ENCODE results near the gene PTPRD. TPM values are rescaled to one million over a fixed set of nuclear protein-coding genes. Genes with fewer than 3 reads are reported as not detected.
A peak's percentile ranks its signal among the peaks of the same experiment; 100 is the strongest.

Gene PTPRD
- total RNA-seq, 1 donor from 2014 or later = 532 TPM

DNA sequence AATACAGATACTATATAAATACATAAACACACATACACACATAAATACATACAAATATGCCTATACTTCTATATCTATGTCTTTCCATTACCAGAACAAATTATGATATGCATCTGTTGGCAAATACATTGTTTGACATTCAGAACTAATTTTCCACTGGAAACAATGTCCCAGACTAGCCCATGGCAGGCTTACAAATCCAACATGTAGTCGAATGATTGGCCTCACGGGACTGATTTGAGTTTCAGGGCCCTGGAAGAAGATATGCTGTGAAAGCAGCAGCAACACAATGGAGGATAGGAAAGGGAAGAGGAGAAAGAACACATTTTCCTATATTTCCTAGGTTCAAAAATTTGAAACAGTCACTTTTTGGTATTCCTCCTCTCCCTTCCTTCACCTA lies 1932.1 kb downstream of the PTPRD start:
- Mint-ChIP-seq H3K4me1 (ENCODE audit: low read depth, unreplicated experiment) (peaks cover 49% of the 10 kb centered on the region), H3K4me3 (ENCODE audit: unreplicated experiment) (no peak overlapping the region), H3K27me3 (ENCODE audit: unreplicated experiment) (peaks cover 2% of the 10 kb centered on the region), H3K27ac (ENCODE audit: unreplicated experiment) (no peak overlapping the region), H3K36me3 (ENCODE audit: unreplicated experiment) (no peaks in the 10 kb centered on the region), H3K9me3 (ENCODE audit: unreplicated experiment) (peaks cover 5% of the 10 kb centered on the region)
- peak; percentile 22 for DNase-seq
- TF ChIP-seq, protein P1, sequence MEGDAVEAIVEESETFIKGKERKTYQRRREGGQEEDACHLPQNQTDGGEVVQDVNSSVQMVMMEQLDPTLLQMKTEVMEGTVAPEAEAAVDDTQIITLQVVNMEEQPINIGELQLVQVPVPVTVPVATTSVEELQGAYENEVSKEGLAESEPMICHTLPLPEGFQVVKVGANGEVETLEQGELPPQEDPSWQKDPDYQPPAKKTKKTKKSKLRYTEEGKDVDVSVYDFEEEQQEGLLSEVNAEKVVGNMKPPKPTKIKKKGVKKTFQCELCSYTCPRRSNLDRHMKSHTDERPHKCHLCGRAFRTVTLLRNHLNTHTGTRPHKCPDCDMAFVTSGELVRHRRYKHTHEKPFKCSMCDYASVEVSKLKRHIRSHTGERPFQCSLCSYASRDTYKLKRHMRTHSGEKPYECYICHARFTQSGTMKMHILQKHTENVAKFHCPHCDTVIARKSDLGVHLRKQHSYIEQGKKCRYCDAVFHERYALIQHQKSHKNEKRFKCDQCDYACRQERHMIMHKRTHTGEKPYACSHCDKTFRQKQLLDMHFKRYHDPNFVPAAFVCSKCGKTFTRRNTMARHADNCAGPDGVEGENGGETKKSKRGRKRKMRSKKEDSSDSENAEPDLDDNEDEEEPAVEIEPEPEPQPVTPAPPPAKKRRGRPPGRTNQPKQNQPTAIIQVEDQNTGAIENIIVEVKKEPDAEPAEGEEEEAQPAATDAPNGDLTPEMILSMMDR (IDR thresholded peaks at IDR 0.05; ENCODE audit: partially characterized antibody, unreplicated experiment) = no peak

DNA sequence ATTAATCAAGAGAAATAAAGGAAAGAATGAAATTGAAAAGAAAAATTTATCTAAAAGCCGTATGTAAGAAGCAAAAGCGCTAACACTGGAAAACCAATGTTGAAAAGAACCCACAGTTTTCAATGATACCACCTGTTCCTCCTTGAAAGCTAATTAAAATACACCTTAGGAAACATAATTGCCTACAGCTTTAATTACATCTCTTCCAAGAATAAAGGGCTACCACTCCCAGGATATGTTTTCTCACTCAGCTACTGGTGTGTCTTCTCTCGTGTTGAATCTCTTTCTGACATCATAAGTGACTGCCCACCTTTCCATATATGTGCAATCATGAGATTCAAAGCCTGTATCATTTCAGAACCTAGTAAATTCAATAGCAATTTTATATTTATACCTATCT lies 1932.6 kb downstream of the PTPRD start:
- Mint-ChIP-seq H3K27ac (ENCODE audit: unreplicated experiment) (no peak overlapping the region), H3K9me3 (ENCODE audit: unreplicated experiment) (peaks cover 8% of the 10 kb centered on the region), H3K36me3 (ENCODE audit: unreplicated experiment) (no peaks in the 10 kb centered on the region), H3K4me1 (ENCODE audit: low read depth, unreplicated experiment) (peaks cover 49% of the 10 kb centered on the region), H3K27me3 (ENCODE audit: unreplicated experiment) (peaks cover 3% of the 10 kb centered on the region), H3K4me3 (ENCODE audit: unreplicated experiment) (no peak overlapping the region)
- no peak for DNase-seq
- TF ChIP-seq, protein P1 (IDR thresholded peaks at IDR 0.05; ENCODE audit: partially characterized antibody, unreplicated experiment) = no peak

DNA sequence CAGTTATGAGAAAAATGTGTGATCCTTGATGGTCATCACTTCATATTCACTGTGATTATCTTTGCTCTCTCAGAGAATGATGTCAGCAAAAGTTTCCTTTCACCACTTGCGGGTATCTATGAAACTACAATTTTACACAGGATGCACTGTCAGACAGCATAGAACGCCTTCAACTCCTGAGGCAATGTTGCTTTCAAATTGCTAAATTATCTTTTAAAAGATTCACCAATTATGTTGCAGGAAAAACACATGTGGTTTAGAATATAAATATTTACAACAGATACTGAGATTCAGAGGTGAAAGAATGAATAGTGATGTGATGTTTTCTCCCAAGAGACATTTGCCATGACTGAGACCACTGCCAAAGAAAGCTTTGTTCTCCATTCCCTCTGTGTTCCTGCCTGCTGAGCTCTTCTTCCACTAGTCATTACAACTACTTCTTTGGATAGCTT lies 1933.4 kb downstream of the PTPRD start:
- H3K4me1 Mint-ChIP-seq (ENCODE audit: low read depth, unreplicated experiment) = peaks cover 52% of the 10 kb centered on the region
- no peak overlapping the region for H3K4me3 Mint-ChIP-seq (ENCODE audit: unreplicated experiment)
- H3K36me3 Mint-ChIP-seq (ENCODE audit: unreplicated experiment) = no peaks in the 10 kb centered on the region
- no peak overlapping the region for H3K27ac Mint-ChIP-seq (ENCODE audit: unreplicated experiment)
- DNase-seq = no peak
- TF ChIP-seq, protein P1 (IDR thresholded peaks at IDR 0.05; ENCODE audit: partially characterized antibody, unreplicated experiment) = no peak
- peaks cover 3% of the 10 kb centered on the region for H3K27me3 Mint-ChIP-seq (ENCODE audit: unreplicated experiment)
- H3K9me3 Mint-ChIP-seq (ENCODE audit: unreplicated experiment) = peaks cover 8% of the 10 kb centered on the region

DNA sequence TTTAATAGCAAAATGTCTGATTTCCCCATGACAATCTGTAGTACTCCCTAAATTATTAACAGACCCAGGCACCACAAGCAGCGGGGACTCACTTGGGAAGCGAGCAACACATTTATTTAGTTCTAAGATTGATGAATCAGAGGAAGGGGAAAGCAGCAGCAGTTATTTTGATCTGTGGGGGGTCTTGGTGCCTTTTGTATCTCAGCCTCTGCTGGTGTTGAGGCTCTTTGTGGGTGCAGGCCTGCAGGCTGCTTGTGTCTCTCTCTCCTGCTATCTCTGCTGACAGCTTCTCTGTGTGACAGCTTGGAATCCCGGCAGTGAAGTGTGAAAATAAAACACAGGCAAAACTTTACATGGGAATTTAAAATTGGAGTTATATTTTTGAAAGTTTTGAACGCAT lies 1935.1 kb downstream of the PTPRD start:
- no peak overlapping the region for H3K4me3 Mint-ChIP-seq (ENCODE audit: unreplicated experiment)
- peaks cover 54% of the 10 kb centered on the region for H3K4me1 Mint-ChIP-seq (ENCODE audit: low read depth, unreplicated experiment)
- DNase-seq = no peak
- TF ChIP-seq, protein P1 (IDR thresholded peaks at IDR 0.05; ENCODE audit: partially characterized antibody, unreplicated experiment) = no peak
- peaks cover 6% of the 10 kb centered on the region for H3K27me3 Mint-ChIP-seq (ENCODE audit: unreplicated experiment)
- H3K27ac Mint-ChIP-seq (ENCODE audit: unreplicated experiment) = no peak overlapping the region
- H3K9me3 Mint-ChIP-seq (ENCODE audit: unreplicated experiment) = peaks cover 12% of the 10 kb centered on the region
- no peaks in the 10 kb centered on the region for H3K36me3 Mint-ChIP-seq (ENCODE audit: unreplicated experiment)

DNA sequence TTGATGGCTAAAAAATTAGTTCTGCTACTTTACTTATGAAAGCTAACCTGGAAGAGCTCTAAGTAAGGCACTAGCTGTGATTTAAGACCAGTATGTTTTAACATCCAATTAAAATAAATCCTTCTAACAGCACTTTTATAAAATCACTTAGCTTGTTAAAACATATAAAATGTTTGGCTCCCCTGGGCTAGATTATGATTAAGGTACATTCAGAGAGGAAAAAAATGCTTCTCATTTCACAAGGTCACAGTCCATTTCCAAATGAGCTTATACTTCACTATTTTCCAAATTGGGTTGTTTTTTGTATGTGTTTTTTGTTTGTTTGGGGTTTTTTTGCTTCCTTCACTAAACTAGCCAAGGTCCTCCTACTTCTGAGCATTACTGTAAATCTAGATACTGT lies 1938.3 kb downstream of the PTPRD start:
- peaks cover 48% of the 10 kb centered on the region for H3K4me1 Mint-ChIP-seq (ENCODE audit: low read depth, unreplicated experiment)
- H3K27ac Mint-ChIP-seq (ENCODE audit: unreplicated experiment) = no peak overlapping the region
- peaks cover 6% of the 10 kb centered on the region for H3K27me3 Mint-ChIP-seq (ENCODE audit: unreplicated experiment)
- no peak for DNase-seq
- H3K36me3 Mint-ChIP-seq (ENCODE audit: unreplicated experiment) = no peaks in the 10 kb centered on the region
- peaks cover 14% of the 10 kb centered on the region for H3K9me3 Mint-ChIP-seq (ENCODE audit: unreplicated experiment)
- H3K4me3 Mint-ChIP-seq (ENCODE audit: unreplicated experiment) = peak overlapping the region; percentile 46
- TF ChIP-seq, protein P1 (IDR thresholded peaks at IDR 0.05; ENCODE audit: partially characterized antibody, unreplicated experiment) = no peak
